Natural killer cell (primary cell): Measurements from ENCODE around the gene MYD88. TPM values are rescaled to one million over a fixed set of nuclear protein-coding genes. Genes with fewer than 3 reads are reported as not detected.
A peak's percentile ranks its signal among the peaks of the same experiment; 100 is the strongest.

Source experiments
- ATAC-seq, 3 donors: fragments of 150-1000 bp in 2 of 3; fragments of 200-7000 bp in 1 of 3; cut with Tn5 transposase; 1 replicate in 1 of 3; 2 replicates in 2 of 3; pipeline ENCODE4 v1.10.0; 2021; ENCODE audit warnings: mild to moderate bottlenecking in 2 of 3, moderate library complexity in 2 of 3
- DNase-seq, 2 donors: peaks; one replicate each; pipeline versions ENCODE4 v3.0.0 to v3.0.0-alpha.2; 2013 to 2021; ENCODE audit warnings: mixed read lengths in 1 of 2
- H3K27ac ChIP-seq: one replicate; pipeline ENCODE4 v1.5.1; 2013; ENCODE audit warnings: mild to moderate bottlenecking, low read length
- H3K27me3 ChIP-seq: one replicate; pipeline ENCODE4 v1.6.1; 2013; ENCODE audit warnings: low read length; ENCODE audit not compliant: control insufficient read depth, insufficient read depth
- H3K36me3 ChIP-seq: one replicate; pipeline ENCODE4 v1.6.1; 2013; ENCODE audit warnings: low read length; ENCODE audit not compliant: control insufficient read depth, insufficient read depth
- H3K4me1 ChIP-seq: one replicate; pipeline ENCODE4 v1.6.1; 2013; ENCODE audit warnings: low read length; ENCODE audit not compliant: control insufficient read depth, insufficient read depth
- H3K4me3 ChIP-seq: one replicate; pipeline ENCODE4 v1.5.1; 2013; ENCODE audit warnings: low read length
- H3K9me3 ChIP-seq: one replicate; pipeline ENCODE4 v1.6.1; 2013; ENCODE audit warnings: low read length; ENCODE audit not compliant: control insufficient read depth, insufficient read depth
- H3K27ac Mint-ChIP-seq, 2 donors: one replicate each; pipeline ENCODE4 v1.8.0; 2022; ENCODE audit warnings: mild to moderate bottlenecking in 2 of 2, mixed read lengths in 2 of 2, moderate library complexity in 1 of 2
- H3K27me3 Mint-ChIP-seq, 2 donors: one replicate each; pipeline ENCODE4 v1.8.0; 2022; ENCODE audit warnings: low read depth in 2 of 2, mixed read lengths in 2 of 2
- H3K36me3 Mint-ChIP-seq: one replicate; pipeline ENCODE4 v1.8.0; 2022; ENCODE audit warnings: mixed read lengths
- H3K4me1 Mint-ChIP-seq, 2 donors: one replicate each; pipeline ENCODE4 v1.8.0; 2022; ENCODE audit warnings: mixed read lengths in 2 of 2
- H3K4me3 Mint-ChIP-seq: one replicate; pipeline ENCODE4 v1.8.0; 2022; ENCODE audit warnings: mild to moderate bottlenecking, moderate library complexity, mixed read lengths
- H3K9me3 Mint-ChIP-seq, 2 donors: one replicate each; pipeline ENCODE4 v1.8.0; 2022; ENCODE audit warnings: mixed read lengths in 2 of 2
- WGBS: methylation state at CpG from one replicate; pipeline ENCODE4 v1.1.7; 2013; ENCODE audit warnings: missing lambda C conversion rate; ENCODE audit not compliant: insufficient coverage; 5-methylcytosine and 5-hydroxymethylcytosine counted together
- intact Hi-C: fragments of 100-400 bp; cut with micrococcal nuclease; formaldehyde crosslinking; loops from one replicate; pipeline ENCODE4 v1.14.2; 2022
- total RNA-seq, 4 donors: library from RNA; stranded (reverse); fragments of 120-200 nt in 1 of 4; gene quantifications; one replicate each; pipeline versions ENCODE4 v1.2.3 to v1.2.4, GENCODE V29; 2013 to 2022
- TF ChIP-seq, protein P1 (sequence below): fragments of 200-600 bp; IDR thresholded peaks from one replicate; pipeline ENCODE4 v1.8.0; 2022; ENCODE audit warnings: antibody characterized with exemption

Gene MYD88
- total RNA-seq, 3 donors from 2014 or later (not counting 1 experiment from before 2014, with no cell fraction given), result 60.5 to 71.0 (median 67.7) TPM

- intact Hi-C loops, result loop anchor here (5.0 kb wide), 2 partner anchors 181 to 226 kb away; no protein-coding TSS in a partner anchor
- Mint-ChIP-seq H3K36me3 (no peaks in the 10 kb centered on the region), H3K27ac (no peak overlapping the region), H3K27me3 (no peaks in the 10 kb centered on the region), H3K4me3 (no peak overlapping the region), H3K4me1 (peaks cover 0 to 33% of the 10 kb centered on the region in 2 donors), H3K9me3 (no peaks in the 10 kb centered on the region)
- peaks cover 16% of the 10 kb centered on the region for H3K36me3 ChIP-seq
- H3K4me1 ChIP-seq, result peaks cover 3% of the 10 kb centered on the region
- H3K4me3 ChIP-seq, result no peak overlapping the region
- ATAC-seq (no peak), DNase-seq (no peak)
- H3K9me3 ChIP-seq, result no peaks in the 10 kb centered on the region
- no peak overlapping the region for H3K27ac ChIP-seq
- H3K27me3 ChIP-seq, result no peaks in the 10 kb centered on the region
- TF ChIP-seq, protein P1, sequence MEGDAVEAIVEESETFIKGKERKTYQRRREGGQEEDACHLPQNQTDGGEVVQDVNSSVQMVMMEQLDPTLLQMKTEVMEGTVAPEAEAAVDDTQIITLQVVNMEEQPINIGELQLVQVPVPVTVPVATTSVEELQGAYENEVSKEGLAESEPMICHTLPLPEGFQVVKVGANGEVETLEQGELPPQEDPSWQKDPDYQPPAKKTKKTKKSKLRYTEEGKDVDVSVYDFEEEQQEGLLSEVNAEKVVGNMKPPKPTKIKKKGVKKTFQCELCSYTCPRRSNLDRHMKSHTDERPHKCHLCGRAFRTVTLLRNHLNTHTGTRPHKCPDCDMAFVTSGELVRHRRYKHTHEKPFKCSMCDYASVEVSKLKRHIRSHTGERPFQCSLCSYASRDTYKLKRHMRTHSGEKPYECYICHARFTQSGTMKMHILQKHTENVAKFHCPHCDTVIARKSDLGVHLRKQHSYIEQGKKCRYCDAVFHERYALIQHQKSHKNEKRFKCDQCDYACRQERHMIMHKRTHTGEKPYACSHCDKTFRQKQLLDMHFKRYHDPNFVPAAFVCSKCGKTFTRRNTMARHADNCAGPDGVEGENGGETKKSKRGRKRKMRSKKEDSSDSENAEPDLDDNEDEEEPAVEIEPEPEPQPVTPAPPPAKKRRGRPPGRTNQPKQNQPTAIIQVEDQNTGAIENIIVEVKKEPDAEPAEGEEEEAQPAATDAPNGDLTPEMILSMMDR, result no peak
- WGBS, result 94% methylated on average over 12 of the region's 12 CpGs
Measured at GRCh38 chr3:38116471-38117162, 21.8 kb upstream of the MYD88 start.

DNA sequence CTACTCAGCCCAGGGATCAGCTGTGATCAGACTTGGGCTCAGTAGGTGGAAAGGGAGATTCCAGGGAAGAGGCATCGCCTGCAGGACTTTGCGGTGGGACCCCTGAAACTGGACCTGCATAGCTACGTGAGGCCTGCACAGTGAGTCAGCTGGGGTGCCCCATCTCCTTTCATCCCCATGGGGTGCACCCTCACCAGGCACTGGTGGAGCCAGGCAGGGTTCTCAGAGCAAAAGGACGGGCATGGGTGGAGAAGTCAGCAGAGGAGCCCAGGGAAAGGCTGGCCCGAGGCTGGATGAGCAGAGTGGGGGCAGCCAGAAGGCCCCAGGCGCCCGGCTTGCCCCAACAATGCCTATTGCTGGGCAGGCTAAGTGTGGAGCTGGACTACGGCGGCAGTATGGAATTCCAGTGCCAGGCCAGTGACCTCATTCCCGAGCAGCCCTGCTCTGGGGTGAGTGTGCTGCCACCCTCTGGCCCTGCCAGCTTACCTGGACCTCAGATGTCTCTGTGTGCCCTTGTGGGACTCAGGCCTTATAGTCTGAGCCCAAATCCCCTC is 21.2 kb upstream of the MYD88 start:
- H3K4me3 Mint-ChIP-seq, result no peak overlapping the region
- H3K9me3 Mint-ChIP-seq, result no peaks in the 10 kb centered on the region
- intact Hi-C loops, result loop anchor here (5.0 kb wide), 2 partner anchors 180 to 225 kb away; no protein-coding TSS in a partner anchor
- H3K27ac Mint-ChIP-seq, result no peak overlapping the region
- H3K4me1 Mint-ChIP-seq, result peaks cover 0 to 33% of the 10 kb centered on the region in 2 donors
- Histone ChIP-seq H3K4me1 (peaks cover 3% of the 10 kb centered on the region), H3K9me3 (no peaks in the 10 kb centered on the region), H3K4me3 (no peak overlapping the region), H3K27ac (no peak overlapping the region), H3K27me3 (no peaks in the 10 kb centered on the region), H3K36me3 (peaks cover 22% of the 10 kb centered on the region)
- 94% methylated on average over 10 of the region's 10 CpGs for WGBS
- DNase-seq (no peak), ATAC-seq (no peak)
- H3K36me3 Mint-ChIP-seq, result no peaks in the 10 kb centered on the region
- TF ChIP-seq, protein P1, result no peak
- no peaks in the 10 kb centered on the region for H3K27me3 Mint-ChIP-seq

- H3K4me1 Mint-ChIP-seq, result peaks cover 0 to 33% of the 10 kb centered on the region in 2 donors
- WGBS, result 62% methylated on average over 11 of the region's 11 CpGs
- no peaks in the 10 kb centered on the region for H3K36me3 Mint-ChIP-seq
- peaks cover 28% of the 10 kb centered on the region for H3K36me3 ChIP-seq
- peak; percentile 83 to 95 (median 85) for ATAC-seq
- TF ChIP-seq, protein P1, result peak; percentile 52
- H3K4me1 ChIP-seq, result peaks cover 3% of the 10 kb centered on the region
- no peaks in the 10 kb centered on the region for H3K9me3 ChIP-seq
- H3K27me3 Mint-ChIP-seq, result no peaks in the 10 kb centered on the region
- DNase-seq, result peak; percentile 61 to 84
- H3K27ac ChIP-seq, result no peak overlapping the region
- intact Hi-C loops, result loop anchor here (1.0 to 5.0 kb wide), 3 partner anchors 179 to 362 kb away; no protein-coding TSS in a partner anchor
- no peak overlapping the region for H3K4me3 ChIP-seq
- H3K4me3 Mint-ChIP-seq, result no peak overlapping the region
- H3K27ac Mint-ChIP-seq, result no peak overlapping the region
- no peaks in the 10 kb centered on the region for H3K9me3 Mint-ChIP-seq
- no peaks in the 10 kb centered on the region for H3K27me3 ChIP-seq
Measured at GRCh38 chr3:38117748-38118420, 20.6 kb upstream of the MYD88 start.
